WTC11 (cell line): ENCODE results near the gene LRSAM1. TPM values are rescaled to one million over a fixed set of nuclear protein-coding genes. Genes with fewer than 3 reads are reported as not detected.

Experiments
- ATAC-seq: fragments of 200-7000 bp; cut with Tn5 transposase; 2 replicates; pipeline ENCODE4 v1.10.0; 2021; ENCODE audit warnings: mild to moderate bottlenecking, moderate library complexity
- CTCF ChIA-PET: fragments of 300-600 bp; sonication (Branson Sonifier 250); formaldehyde crosslinking; loops from one replicate; lab custom pipeline; 2021; ENCODE audit warnings: antibody characterized with exemption; lab: Charles Lee
- POLR2A ChIA-PET: fragments of 350-600 bp; sonication (Branson Sonifier 250); formaldehyde crosslinking; loops from one replicate; lab custom pipeline; 2021; ENCODE audit warnings: antibody characterized with exemption; lab: Charles Lee
- DNase-seq: peaks from one replicate; pipeline ENCODE4 v3.0.0; 2021; ENCODE audit warnings: low spot score
- H3K27ac Mint-ChIP-seq: 2 replicates; pipeline ENCODE4 v1.8.0; 2021; ENCODE audit warnings: mixed read lengths
- H3K27me3 Mint-ChIP-seq: 2 replicates; pipeline ENCODE4 v1.8.0; 2021; ENCODE audit warnings: low read depth, mild to moderate bottlenecking, moderate library complexity, mixed read lengths
- H3K36me3 Mint-ChIP-seq: 2 replicates; pipeline ENCODE4 v1.8.0; 2021; ENCODE audit warnings: mixed read lengths
- H3K4me1 Mint-ChIP-seq: 2 replicates; pipeline ENCODE4 v1.8.0; 2022; ENCODE audit warnings: mixed read lengths
- H3K4me3 Mint-ChIP-seq: 2 replicates; pipeline ENCODE4 v1.8.0; 2021; ENCODE audit warnings: mild to moderate bottlenecking, moderate library complexity, mixed read lengths
- H3K9me3 Mint-ChIP-seq: 2 replicates; pipeline ENCODE4 v1.8.0; 2021; ENCODE audit warnings: mixed read lengths
- CREM ChIP-seq: sonication (generic); formaldehyde crosslinking; IDR thresholded peaks from 2 replicates; pipeline ENCODE4 v1.8.1; 2022; ENCODE audit warnings: mild to moderate bottlenecking, missing genetic modification reagents, moderate library complexity
- ETV6 ChIP-seq: sonication (generic); formaldehyde crosslinking; IDR thresholded peaks from 2 replicates; pipeline ENCODE4 v1.8.1; 2022; ENCODE audit warnings: mild to moderate bottlenecking, missing genetic modification reagents
- FOXP1 ChIP-seq: sonication (generic); formaldehyde crosslinking; IDR thresholded peaks from 2 replicates; pipeline ENCODE4 v1.8.0; 2022; ENCODE audit warnings: missing genetic modification reagents, mild to moderate bottlenecking, moderate library complexity, borderline replicate concordance
- IRF2 ChIP-seq: sonication (generic); formaldehyde crosslinking; IDR thresholded peaks from 2 replicates; pipeline ENCODE4 v1.8.0; 2022; ENCODE audit warnings: low read depth, missing genetic modification reagents, borderline replicate concordance
- JUN ChIP-seq: sonication (generic); formaldehyde crosslinking; IDR thresholded peaks from 2 replicates; pipeline ENCODE4 v1.8.0; 2023; ENCODE audit warnings: mild to moderate bottlenecking, missing genetic modification reagents
- KAT7 ChIP-seq: sonication (generic); formaldehyde crosslinking; IDR thresholded peaks from 2 replicates; pipeline ENCODE4 v1.8.1; 2023; ENCODE audit warnings: missing genetic modification reagents, mild to moderate bottlenecking, borderline replicate concordance
- NFATC4 ChIP-seq: fragments of 250-450 bp; sonication (Bioruptor Pico); IDR thresholded peaks from 2 replicates; pipeline ENCODE4 v1.9.0; 2021; ENCODE audit warnings: mild to moderate bottlenecking
- NFE2L1 ChIP-seq: sonication (generic); formaldehyde crosslinking; IDR thresholded peaks from 2 replicates; pipeline ENCODE4 v1.8.1; 2023; ENCODE audit warnings: missing genetic modification reagents
- PREB ChIP-seq: sonication (generic); formaldehyde crosslinking; IDR thresholded peaks from 2 replicates; pipeline ENCODE4 v1.8.1; 2022; ENCODE audit warnings: mild to moderate bottlenecking, missing genetic modification reagents, moderate library complexity, borderline replicate concordance
- RELA ChIP-seq: sonication (generic); formaldehyde crosslinking; IDR thresholded peaks from 2 replicates; pipeline ENCODE4 v1.8.1; 2022; ENCODE audit warnings: missing genetic modification reagents, mild to moderate bottlenecking, borderline replicate concordance
- SOX15 ChIP-seq: fragments of 250-450 bp; sonication (Bioruptor Pico); IDR thresholded peaks from 2 replicates; pipeline ENCODE4 v1.9.0; 2021; ENCODE audit warnings: mild to moderate bottlenecking
- SP1 ChIP-seq: sonication (generic); formaldehyde crosslinking; conservative IDR thresholded peaks from 2 replicates; pipeline ENCODE4 v1.8.1; 2022; ENCODE audit warnings: missing genetic modification reagents
- TEAD1 ChIP-seq: sonication (generic); formaldehyde crosslinking; IDR thresholded peaks from 2 replicates; pipeline ENCODE4 v1.8.0; 2022; ENCODE audit warnings: mild to moderate bottlenecking, missing genetic modification reagents
- ZNF281 ChIP-seq: sonication (generic); formaldehyde crosslinking; IDR thresholded peaks from 2 replicates; pipeline ENCODE4 v1.8.0; 2023; ENCODE audit warnings: mild to moderate bottlenecking, missing genetic modification reagents
- total RNA-seq: library from RNA; stranded (reverse); gene quantifications from 3 replicates; pipeline ENCODE4 v1.2.3, GENCODE V29; 2021
- TF ChIP-seq, protein P1 (sequence below): sonication (generic); formaldehyde crosslinking; IDR thresholded peaks from 2 replicates; pipeline ENCODE4 v1.8.1; 2023; ENCODE audit warnings: mild to moderate bottlenecking, missing genetic modification reagents, borderline replicate concordance
- TF ChIP-seq, protein P2 (sequence below): sonication (generic); formaldehyde crosslinking; IDR thresholded peaks from 2 replicates; pipeline ENCODE4 v1.8.1; 2022; ENCODE audit warnings: low read depth, missing genetic modification reagents, borderline replicate concordance
- TF ChIP-seq, protein P3 (sequence below): fragments of 250-450 bp; sonication (Bioruptor Pico); IDR thresholded peaks from 2 replicates; pipeline ENCODE4 v1.8.0; 2021; ENCODE audit warnings: mild to moderate bottlenecking
- TF ChIP-seq, protein P4 (sequence below): fragments of 250-450 bp; sonication (Bioruptor Pico); conservative IDR thresholded peaks from 2 replicates; pipeline ENCODE4 v1.9.0; 2021; ENCODE audit warnings: mild to moderate bottlenecking

The LRSAM1 gene
- total RNA-seq, 1 experiment from 2014 or later: 32.4 TPM

DNA sequence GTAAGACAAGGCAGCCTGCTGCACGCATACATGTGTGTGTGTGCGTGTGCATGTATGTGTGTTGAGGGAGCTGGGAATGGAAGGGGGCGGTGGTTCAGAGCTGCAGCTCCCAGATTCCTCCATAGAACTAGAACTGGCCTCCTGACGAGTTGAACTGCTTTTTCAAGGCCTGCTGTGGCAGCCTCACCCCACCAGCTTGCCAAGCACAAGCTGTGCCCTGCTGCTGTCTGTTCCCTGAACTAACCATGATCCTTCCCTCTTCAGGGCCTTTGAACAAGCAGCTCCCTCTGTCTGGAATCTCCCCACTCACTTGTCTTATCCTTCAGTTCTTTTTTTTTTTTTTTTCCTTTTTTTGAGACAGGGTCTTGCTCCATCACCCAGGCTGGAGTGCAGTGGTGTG lies 22.6 kb downstream of the LRSAM1 start:
- Mint-ChIP-seq H3K27ac (no peak overlapping the region), H3K27me3 (no peaks in the 10 kb centered on the region), H3K4me3 (no peak overlapping the region), H3K36me3 (peaks cover 42% of the 10 kb centered on the region), H3K4me1 (0 out of 2 replicates have a peak, but pooled peaks cover 4% of the 10 kb centered on the region), H3K9me3 (no peaks in the 10 kb centered on the region)
- no peak for ATAC-seq
- DNase-seq: no peak
- TF ChIP-seq NFATC4 (no peak), IRF2 (CRISPR knock-in tag) (no peak), ETV6 (no peak), CREM (CRISPR knock-in tag) (no peak)
- TF ChIP-seq, protein P1, sequence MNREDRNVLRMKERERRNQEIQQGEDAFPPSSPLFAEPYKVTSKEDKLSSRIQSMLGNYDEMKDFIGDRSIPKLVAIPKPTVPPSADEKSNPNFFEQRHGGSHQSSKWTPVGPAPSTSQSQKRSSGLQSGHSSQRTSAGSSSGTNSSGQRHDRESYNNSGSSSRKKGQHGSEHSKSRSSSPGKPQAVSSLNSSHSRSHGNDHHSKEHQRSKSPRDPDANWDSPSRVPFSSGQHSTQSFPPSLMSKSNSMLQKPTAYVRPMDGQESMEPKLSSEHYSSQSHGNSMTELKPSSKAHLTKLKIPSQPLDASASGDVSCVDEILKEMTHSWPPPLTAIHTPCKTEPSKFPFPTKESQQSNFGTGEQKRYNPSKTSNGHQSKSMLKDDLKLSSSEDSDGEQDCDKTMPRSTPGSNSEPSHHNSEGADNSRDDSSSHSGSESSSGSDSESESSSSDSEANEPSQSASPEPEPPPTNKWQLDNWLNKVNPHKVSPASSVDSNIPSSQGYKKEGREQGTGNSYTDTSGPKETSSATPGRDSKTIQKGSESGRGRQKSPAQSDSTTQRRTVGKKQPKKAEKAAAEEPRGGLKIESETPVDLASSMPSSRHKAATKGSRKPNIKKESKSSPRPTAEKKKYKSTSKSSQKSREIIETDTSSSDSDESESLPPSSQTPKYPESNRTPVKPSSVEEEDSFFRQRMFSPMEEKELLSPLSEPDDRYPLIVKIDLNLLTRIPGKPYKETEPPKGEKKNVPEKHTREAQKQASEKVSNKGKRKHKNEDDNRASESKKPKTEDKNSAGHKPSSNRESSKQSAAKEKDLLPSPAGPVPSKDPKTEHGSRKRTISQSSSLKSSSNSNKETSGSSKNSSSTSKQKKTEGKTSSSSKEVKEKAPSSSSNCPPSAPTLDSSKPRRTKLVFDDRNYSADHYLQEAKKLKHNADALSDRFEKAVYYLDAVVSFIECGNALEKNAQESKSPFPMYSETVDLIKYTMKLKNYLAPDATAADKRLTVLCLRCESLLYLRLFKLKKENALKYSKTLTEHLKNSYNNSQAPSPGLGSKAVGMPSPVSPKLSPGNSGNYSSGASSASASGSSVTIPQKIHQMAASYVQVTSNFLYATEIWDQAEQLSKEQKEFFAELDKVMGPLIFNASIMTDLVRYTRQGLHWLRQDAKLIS (CRISPR knock-in tag): no peak
- ChIA-PET CTCF (interaction anchor here (1.1 kb wide), 1 partner anchor 30 kb away, joined by 4 read pairs; no protein-coding TSS in a partner anchor), POLR2A (interaction anchor here (0.7 kb wide), 1 partner anchor 287 kb away, joined by 3 read pairs; no protein-coding TSS in a partner anchor)

GRCh38 chr9:127474592-127474991 lies 23.3 kb downstream of the LRSAM1 start:
- Mint-ChIP-seq H3K27me3 (no peaks in the 10 kb centered on the region), H3K4me1 (0 out of 2 replicates have a peak, but pooled peaks cover 4% of the 10 kb centered on the region), H3K36me3 (peaks cover 39% of the 10 kb centered on the region), H3K4me3 (no peak overlapping the region), H3K27ac (no peak overlapping the region)
- DNase-seq (no peak), ATAC-seq (no peak)
- POLR2A ChIA-PET: no interaction called here
- CTCF ChIA-PET: interaction anchor here (1.1 kb wide), 1 partner anchor 29 kb away, joined by 4 read pairs; no protein-coding TSS in a partner anchor
- TF ChIP-seq, protein P2, sequence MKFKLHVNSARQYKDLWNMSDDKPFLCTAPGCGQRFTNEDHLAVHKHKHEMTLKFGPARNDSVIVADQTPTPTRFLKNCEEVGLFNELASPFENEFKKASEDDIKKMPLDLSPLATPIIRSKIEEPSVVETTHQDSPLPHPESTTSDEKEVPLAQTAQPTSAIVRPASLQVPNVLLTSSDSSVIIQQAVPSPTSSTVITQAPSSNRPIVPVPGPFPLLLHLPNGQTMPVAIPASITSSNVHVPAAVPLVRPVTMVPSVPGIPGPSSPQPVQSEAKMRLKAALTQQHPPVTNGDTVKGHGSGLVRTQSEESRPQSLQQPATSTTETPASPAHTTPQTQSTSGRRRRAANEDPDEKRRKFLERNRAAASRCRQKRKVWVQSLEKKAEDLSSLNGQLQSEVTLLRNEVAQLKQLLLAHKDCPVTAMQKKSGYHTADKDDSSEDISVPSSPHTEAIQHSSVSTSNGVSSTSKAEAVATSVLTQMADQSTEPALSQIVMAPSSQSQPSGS (CRISPR knock-in tag): no peak
- TF ChIP-seq, all 79 proteins: peak for 0
- H3K9me3 Mint-ChIP-seq: no peaks in the 10 kb centered on the region

DNA sequence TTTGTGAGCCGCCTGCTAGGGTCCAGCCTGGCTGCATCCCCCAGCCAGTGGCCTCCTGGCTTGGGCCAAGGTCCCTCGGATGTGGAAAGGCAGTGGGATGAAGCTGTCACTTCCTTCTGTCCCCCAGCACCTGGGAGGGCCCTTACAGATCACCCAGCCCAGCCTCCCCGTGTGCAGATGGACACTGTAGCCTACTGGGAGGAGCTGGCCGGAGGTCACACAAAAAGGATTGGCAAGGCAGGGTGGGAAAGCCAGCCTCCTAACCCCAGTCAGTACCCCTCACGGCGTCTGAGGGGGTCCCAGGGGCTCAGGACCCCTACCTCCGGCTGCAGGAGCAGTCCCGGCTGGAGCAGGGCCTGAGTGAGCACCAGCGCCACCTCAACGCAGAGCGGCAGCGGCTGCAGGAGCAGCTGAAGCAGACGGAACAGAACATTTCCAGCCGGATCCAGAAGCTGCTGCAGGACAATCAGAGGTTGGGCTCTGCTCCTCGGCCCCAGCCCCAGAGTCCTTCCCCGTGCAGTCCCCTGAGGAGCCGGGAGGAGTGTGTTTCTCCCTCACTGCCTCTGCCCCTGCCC lies 28.3 kb downstream of the LRSAM1 start:
- ATAC-seq (no peak), DNase-seq (no peak)
- CTCF ChIA-PET: interaction anchor here (1.3 to 2.1 kb wide), 2 partner anchors 10 to 24 kb away, joined by 5 to 9 read pairs; no protein-coding TSS in a partner anchor
- Mint-ChIP-seq H3K27ac (no peak overlapping the region), H3K27me3 (no peaks in the 10 kb centered on the region), H3K4me1 (no peaks in the 10 kb centered on the region), H3K9me3 (no peaks in the 10 kb centered on the region), H3K36me3 (peaks cover 32% of the 10 kb centered on the region), H3K4me3 (no peak overlapping the region)
- POLR2A ChIA-PET: no interaction called here
- TF ChIP-seq SP1 (CRISPR knock-in tag): no peak
- no peak for TF ChIP-seq SOX15 (CRISPR knock-in tag)
- TF ChIP-seq, protein P3, sequence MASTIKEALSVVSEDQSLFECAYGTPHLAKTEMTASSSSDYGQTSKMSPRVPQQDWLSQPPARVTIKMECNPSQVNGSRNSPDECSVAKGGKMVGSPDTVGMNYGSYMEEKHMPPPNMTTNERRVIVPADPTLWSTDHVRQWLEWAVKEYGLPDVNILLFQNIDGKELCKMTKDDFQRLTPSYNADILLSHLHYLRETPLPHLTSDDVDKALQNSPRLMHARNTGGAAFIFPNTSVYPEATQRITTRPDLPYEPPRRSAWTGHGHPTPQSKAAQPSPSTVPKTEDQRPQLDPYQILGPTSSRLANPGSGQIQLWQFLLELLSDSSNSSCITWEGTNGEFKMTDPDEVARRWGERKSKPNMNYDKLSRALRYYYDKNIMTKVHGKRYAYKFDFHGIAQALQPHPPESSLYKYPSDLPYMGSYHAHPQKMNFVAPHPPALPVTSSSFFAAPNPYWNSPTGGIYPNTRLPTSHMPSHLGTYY: no peak
- TF ChIP-seq, protein P4, sequence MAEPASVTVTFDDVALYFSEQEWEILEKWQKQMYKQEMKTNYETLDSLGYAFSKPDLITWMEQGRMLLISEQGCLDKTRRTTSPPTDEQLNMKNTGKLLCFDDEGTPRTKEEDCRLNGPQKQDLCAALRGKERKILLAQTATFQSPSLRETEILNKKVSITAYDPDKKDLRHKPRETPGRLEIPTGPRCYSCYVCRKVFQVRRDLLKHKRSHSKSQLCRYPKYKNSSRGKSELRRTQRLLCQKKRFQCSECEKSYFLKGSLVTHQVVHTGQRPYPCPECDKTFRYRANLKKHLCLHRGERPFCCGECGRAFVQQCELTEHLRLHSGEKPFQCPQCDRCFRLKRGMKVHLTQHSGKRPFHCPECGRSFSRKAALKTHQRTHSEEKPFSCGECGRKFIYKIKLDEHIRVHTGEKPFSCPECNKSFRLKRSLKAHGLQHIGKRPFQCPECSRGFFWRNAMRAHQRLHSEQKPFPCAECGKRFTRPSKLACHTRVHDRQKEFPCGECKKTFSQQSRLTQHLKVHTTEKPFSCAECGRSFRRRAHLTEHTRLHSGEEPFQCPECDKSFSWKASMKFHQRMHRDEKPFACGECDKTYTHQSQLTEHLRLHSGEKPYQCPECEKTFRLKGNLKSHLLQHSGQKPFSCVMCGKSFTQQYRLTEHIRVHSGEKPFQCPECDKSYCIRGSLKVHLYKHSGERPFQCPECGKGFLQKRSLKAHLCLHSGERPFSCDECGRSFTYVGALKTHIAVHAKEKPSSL (CRISPR knock-in tag): no peak
- TF ChIP-seq FOXP1 (CRISPR knock-in tag): no peak
- no peak for TF ChIP-seq JUN (CRISPR knock-in tag)
- no peak for TF ChIP-seq NFE2L1
- no peak for TF ChIP-seq PREB (CRISPR knock-in tag)
- no peak for TF ChIP-seq KAT7 (CRISPR knock-in tag)
- TF ChIP-seq RELA (CRISPR knock-in tag): no peak
- no peak for TF ChIP-seq TEAD1 (CRISPR knock-in tag)
- no peak for TF ChIP-seq ZNF281
